Vagina (tissue), 2 donors: ENCODE measurements around the gene NDUFA6. TPM values are rescaled to one million over a fixed set of nuclear protein-coding genes. Genes with fewer than 3 reads are reported as not detected.
A peak's percentile ranks its signal among the peaks of the same experiment; 100 is the strongest.

ENCODE experiments used
- DNase-seq, 2 donors: peaks; one replicate each; pipeline ENCODE4 v3.0.0-alpha.2; 2017; ENCODE audit errors: extremely low spot score in 2 of 2
- H3K27ac ChIP-seq: fragments of 200-600 bp; sonication (generic); one replicate; pipeline ENCODE4 v1.5.1; 2019
- H3K27me3 ChIP-seq: fragments of 200-600 bp; sonication (generic); one replicate; pipeline ENCODE4 v1.5.1; 2019
- H3K36me3 ChIP-seq, 2 donors: fragments of 200-600 bp; sonication (generic); one replicate each; pipeline ENCODE4 v1.5.1; 2017 to 2019
- H3K4me1 ChIP-seq: fragments of 200-600 bp; sonication (generic); one replicate; pipeline ENCODE4 v1.5.1; 2019
- H3K4me3 ChIP-seq, 2 donors: fragments of 200-600 bp; sonication (generic); 1 replicate in 1 of 2; 2 replicates in 1 of 2; pipeline ENCODE4 v1.5.1; 2016 to 2019
- H3K9me3 ChIP-seq: fragments of 200-600 bp; sonication (generic); one replicate; pipeline ENCODE4 v1.5.1; 2019
- POLR2A ChIP-seq, 2 donors: fragments of 450-650 bp; IDR thresholded peaks; one replicate each; pipeline ENCODE4 v1.6.1; 2017; ENCODE audit warnings: antibody characterized with exemption in 2 of 2, mild to moderate bottlenecking in 2 of 2, moderate library complexity in 2 of 2
- POLR2AphosphoS5 ChIP-seq, 2 donors: sonication (generic); formaldehyde crosslinking; IDR thresholded peaks; one replicate each; pipeline ENCODE4 v1.9.0; 2017; ENCODE audit warnings: antibody characterized with exemption in 2 of 2, mild to moderate bottlenecking in 2 of 2, low read depth in 1 of 2; ENCODE audit not compliant: insufficient read depth in 1 of 2
- intact Hi-C: fragments of 100-400 bp; cut with DNase I; formaldehyde crosslinking; loops from one replicate; pipeline ENCODE4 v1.15.1; 2023
- total RNA-seq: library from RNA; depleted of rRNA; stranded (reverse); fragments of >200 nt; gene quantifications from one replicate; pipeline ENCODE4 v1.2.3, GENCODE V29; 2016
- TF ChIP-seq, protein P1 (sequence below), 3 experiments: fragments of 450-650 bp in 2 of 3; fragments of 200-600 bp in 1 of 3; sonication (generic) in 1 of 3; IDR thresholded peaks; one replicate each; pipeline ENCODE4 v1.5.1; 2017 to 2019; ENCODE audit warnings: antibody characterized with exemption in 3 of 3, mild to moderate bottlenecking in 2 of 3, moderate library complexity in 2 of 3

The NDUFA6 gene
- total RNA-seq, 1 donor from 2014 or later: 42.0 TPM

DNA sequence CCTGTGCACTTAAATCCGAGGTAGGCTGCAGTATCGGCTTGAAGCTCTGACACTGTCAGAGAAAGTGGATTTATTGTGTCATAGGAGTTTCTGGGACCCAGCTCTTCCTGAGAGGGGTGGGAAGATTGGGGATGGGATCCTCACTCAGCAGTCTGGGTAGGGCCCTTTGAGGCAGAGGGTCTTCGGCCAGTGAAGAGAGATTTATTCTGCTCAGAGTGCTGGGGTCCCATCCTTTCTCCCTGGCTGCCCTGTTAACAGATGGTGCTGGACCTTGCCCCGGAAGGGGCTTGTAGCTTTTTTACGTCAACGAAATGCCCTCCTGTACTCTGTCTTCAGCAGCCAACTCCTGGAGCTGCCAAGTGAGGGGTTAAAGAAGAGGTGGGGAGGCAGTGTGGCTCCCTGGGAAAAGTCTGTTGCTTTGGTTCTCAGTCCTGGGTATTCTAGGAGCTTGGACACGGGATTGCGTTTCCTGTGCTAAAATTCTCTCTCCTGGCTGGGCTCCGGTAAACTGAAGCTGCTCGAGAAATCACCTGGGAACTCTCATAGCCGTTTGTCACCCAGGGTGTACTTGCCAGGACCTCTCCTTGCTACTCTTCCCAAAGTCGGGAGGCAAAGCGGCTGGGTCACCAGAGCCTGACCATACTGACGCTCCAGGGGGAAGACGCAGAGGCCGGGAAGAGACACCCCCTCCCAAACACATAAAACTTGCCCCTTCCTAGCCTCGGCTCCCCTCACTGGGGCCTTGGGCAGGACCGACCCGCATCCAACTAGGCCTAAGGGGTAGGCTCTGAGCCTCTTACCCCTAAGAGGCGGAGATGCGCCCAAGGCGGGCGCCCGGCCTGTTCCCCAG is 11.9 kb downstream of the NDUFA6 start:
- Histone ChIP-seq H3K4me3 (peak overlapping the region; percentile 60 to 80), H3K4me1 (peaks cover 59% of the 10 kb centered on the region), H3K27ac (peak overlapping the region; percentile 98), H3K36me3 (peaks cover 0 to 23% of the 10 kb centered on the region in 2 donors), H3K9me3 (no peaks in the 10 kb centered on the region), H3K27me3 (no peaks in the 10 kb centered on the region)
- no peak for TF ChIP-seq POLR2A (IDR thresholded peaks at IDR 0.05)
- TF ChIP-seq, protein P1, sequence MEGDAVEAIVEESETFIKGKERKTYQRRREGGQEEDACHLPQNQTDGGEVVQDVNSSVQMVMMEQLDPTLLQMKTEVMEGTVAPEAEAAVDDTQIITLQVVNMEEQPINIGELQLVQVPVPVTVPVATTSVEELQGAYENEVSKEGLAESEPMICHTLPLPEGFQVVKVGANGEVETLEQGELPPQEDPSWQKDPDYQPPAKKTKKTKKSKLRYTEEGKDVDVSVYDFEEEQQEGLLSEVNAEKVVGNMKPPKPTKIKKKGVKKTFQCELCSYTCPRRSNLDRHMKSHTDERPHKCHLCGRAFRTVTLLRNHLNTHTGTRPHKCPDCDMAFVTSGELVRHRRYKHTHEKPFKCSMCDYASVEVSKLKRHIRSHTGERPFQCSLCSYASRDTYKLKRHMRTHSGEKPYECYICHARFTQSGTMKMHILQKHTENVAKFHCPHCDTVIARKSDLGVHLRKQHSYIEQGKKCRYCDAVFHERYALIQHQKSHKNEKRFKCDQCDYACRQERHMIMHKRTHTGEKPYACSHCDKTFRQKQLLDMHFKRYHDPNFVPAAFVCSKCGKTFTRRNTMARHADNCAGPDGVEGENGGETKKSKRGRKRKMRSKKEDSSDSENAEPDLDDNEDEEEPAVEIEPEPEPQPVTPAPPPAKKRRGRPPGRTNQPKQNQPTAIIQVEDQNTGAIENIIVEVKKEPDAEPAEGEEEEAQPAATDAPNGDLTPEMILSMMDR (IDR thresholded peaks at IDR 0.05): no peak
- no peak for TF ChIP-seq POLR2AphosphoS5 (IDR thresholded peaks at IDR 0.05; ENCODE audit: insufficient read depth in 1 of 2, low read depth in 1 of 2)
- peak in 1 of 2 donors; percentile 93 for DNase-seq
- intact Hi-C loops: loop anchor here (10.0 kb wide), 1 partner anchor 366 kb away; no protein-coding TSS in a partner anchor

DNA sequence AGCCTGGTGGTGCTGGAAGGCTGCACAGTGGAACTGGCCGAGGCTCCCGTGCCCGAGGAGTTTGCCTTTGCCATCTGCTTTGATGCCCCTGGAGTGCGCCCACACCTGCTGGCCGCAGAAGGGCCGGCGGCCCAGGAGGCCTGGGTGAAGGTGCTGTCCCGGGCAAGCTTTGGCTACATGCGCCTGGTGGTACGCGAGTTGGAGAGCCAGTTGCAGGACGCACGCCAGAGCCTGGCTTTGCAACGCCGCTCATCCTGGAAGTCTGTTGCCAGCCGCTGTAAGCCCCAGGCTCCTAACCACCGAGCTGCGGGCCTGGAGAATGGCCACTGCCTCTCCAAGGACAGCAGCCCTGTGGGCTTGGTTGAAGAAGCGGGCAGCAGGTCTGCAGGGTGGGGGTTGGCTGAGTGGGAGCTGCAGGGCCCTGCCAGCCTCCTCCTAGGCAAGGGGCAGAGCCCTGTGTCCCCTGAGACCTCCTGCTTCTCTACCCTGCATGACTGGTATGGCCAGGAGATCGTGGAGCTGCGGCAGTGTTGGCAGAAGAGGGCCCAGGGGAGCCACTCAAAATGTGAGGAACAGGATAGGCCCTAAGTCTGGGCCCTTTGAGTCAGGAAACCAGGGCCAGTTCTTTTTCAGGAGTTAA is 13.0 kb downstream of the NDUFA6 start:
- Histone ChIP-seq H3K4me3 (no peak overlapping the region), H3K36me3 (peaks cover 0 to 12% of the 10 kb centered on the region in 2 donors), H3K27ac (peak overlapping the region; percentile 98), H3K4me1 (peaks cover 64% of the 10 kb centered on the region), H3K27me3 (no peaks in the 10 kb centered on the region), H3K9me3 (no peaks in the 10 kb centered on the region)
- intact Hi-C loops: loop anchor here (10.0 kb wide), 1 partner anchor 367 kb away; no protein-coding TSS in a partner anchor
- TF ChIP-seq, protein P1 (IDR thresholded peaks at IDR 0.05): no peak
- TF ChIP-seq POLR2A (IDR thresholded peaks at IDR 0.05) (no peak), POLR2AphosphoS5 (IDR thresholded peaks at IDR 0.05; ENCODE audit: insufficient read depth in 1 of 2, low read depth in 1 of 2) (no peak)
- no peak for DNase-seq

DNA sequence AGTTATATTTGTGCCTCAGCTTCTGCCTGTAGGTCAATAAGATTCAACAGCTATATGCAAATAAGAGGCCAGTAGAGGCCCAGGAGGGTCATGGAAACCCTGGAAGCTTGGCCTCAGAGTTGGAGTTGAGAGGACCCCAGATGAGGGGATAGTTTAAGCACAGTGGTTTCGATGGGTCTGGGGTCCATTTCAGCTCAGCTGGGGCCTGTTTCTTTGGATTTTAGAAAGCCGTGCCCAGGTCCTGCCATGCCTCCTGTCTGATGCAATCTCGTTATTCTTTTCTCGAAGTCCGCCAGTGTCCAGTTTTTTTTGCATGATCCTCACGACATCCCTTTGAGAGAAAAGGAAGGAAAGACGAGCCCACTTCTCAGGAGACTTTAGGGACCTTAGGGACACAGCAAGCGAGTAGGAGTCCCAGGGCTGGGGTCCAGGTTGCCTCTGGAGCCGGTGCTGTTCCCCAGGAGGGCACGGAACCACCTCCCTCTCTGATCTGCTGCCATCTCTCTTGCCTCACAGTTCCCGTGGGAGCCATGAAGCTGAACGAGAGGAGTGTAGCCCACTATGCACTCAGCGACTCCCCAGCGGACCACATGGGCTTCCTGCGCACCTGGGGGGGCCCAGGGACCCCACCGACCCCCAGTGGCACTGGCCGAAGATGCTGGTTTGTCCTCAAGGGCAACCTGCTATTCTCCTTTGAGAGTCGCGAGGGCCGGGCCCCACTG is 13.6 kb downstream of the NDUFA6 start:
- H3K27ac ChIP-seq: peak overlapping the region; percentile 98

DNA sequence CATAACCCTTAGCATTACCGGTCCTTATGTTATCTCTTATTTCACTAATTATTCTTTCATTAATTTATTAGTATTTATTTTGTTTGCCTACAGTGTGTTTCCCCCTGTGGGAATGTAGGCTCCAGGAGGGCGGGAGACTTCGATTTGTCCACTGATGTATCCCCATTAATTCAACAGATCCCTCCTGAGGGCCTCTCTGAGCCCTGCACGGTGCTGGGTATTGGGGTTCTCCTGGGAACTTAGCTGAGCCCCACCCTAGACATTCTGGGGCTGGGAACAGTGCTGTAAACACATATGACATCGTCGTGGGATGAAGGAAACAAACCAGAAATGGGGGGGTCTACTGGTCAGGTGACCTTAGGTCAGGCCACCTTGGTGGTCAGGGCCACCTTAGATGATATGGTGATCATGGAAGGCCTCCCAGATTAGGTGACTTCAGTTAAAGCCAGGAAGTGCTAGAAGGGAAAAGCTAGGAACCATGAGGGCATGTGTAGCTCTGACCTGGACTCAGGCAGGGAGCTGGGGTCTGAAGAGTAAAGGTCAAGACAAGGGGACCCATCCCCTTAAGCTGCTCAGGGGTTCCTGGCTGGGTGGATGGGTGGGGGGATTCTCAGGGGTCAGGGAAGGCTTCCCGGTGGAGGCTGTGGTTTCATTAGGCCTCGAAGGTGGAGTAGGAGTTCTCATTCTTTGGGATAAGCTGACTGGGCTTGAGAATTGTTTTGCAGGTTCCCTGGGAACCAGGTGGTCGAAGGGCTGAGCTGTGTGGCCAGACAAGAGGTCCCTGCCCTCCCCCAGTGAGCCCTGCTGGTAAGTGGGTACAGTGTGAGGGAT is 15.5 kb downstream of the NDUFA6 start:
- intact Hi-C loops: loop anchor here (10.0 kb wide), 1 partner anchor 370 kb away; no protein-coding TSS in a partner anchor
- no peaks in the 10 kb centered on the region for H3K27me3 ChIP-seq
- H3K27ac ChIP-seq: peak overlapping the region; percentile 95
- H3K4me1 ChIP-seq: peaks cover 60% of the 10 kb centered on the region
- H3K36me3 ChIP-seq: peaks cover 0 to 9% of the 10 kb centered on the region in 2 donors
- H3K9me3 ChIP-seq: no peaks in the 10 kb centered on the region
- peak overlapping the region; percentile 75 to 84 for H3K4me3 ChIP-seq
- DNase-seq: no peak
- TF ChIP-seq POLR2A (IDR thresholded peaks at IDR 0.05) (no peak), POLR2AphosphoS5 (IDR thresholded peaks at IDR 0.05; ENCODE audit: insufficient read depth in 1 of 2, low read depth in 1 of 2) (no peak)
- TF ChIP-seq, protein P1 (IDR thresholded peaks at IDR 0.05): no peak

More for the DNA sequence above, 13.6 kb downstream of the NDUFA6 start:
- Histone ChIP-seq H3K36me3 (peaks cover 0 to 9% of the 10 kb centered on the region in 2 donors), H3K4me1 (peaks cover 63% of the 10 kb centered on the region), H3K27me3 (no peaks in the 10 kb centered on the region), H3K9me3 (no peaks in the 10 kb centered on the region), H3K4me3 (no peak overlapping the region)
- DNase-seq: no peak
- TF ChIP-seq POLR2A (IDR thresholded peaks at IDR 0.05): no peak
- no peak for TF ChIP-seq POLR2AphosphoS5 (IDR thresholded peaks at IDR 0.05; ENCODE audit: insufficient read depth in 1 of 2, low read depth in 1 of 2)
- TF ChIP-seq, protein P1 (IDR thresholded peaks at IDR 0.05): no peak
- intact Hi-C loops: loop anchor here (10.0 kb wide), 1 partner anchor 368 kb away; no protein-coding TSS in a partner anchor
